ENCODE results near the gene FCGR3B. TPM values are rescaled to one million over a fixed set of nuclear protein-coding genes. Genes with fewer than 3 reads are reported as not detected.

The FCGR3B gene
- total RNA-seq: 0.99 TPM

GRCh38 chr1:161631076-161631475 lies at the start of gene FCGR3B:
FCGR3B (minus strand) TSS chr1:161631176; CDS start chr1:161631094, 82 bp downstream.

GRCh38 chr1:161662684-161663339 lies 31.8 kb upstream of the FCGR3B start, which contains the start of gene FCGR2B:
FCGR2B (plus strand) TSS chr1:161663143; CDS start chr1:161663242, 99 bp downstream.

Other genes with a start within 250 kb of the FCGR3B start
- 10.1 TPM for gene FCGR2A, start 125.7 kb downstream of the FCGR3B start, total RNA-seq
- gene HSPA6, start 106.6 kb downstream of the FCGR3B start, total RNA-seq: 105 TPM
- gene FCGR3A, start 81.4 kb downstream of the FCGR3B start, total RNA-seq: 2.9 TPM
- 1.9 TPM for gene FCGR2B, start 32.0 kb upstream of the FCGR3B start, total RNA-seq
- gene FCRLA, start 76.1 kb upstream of the FCGR3B start, total RNA-seq: not detected
- 0.88 TPM for gene FCRLB, start 90.4 kb upstream of the FCGR3B start, total RNA-seq
- gene DUSP12, start 118.6 kb upstream of the FCGR3B start, total RNA-seq: 71.5 TPM
- 43.7 TPM for gene ATF6, start 135.1 kb upstream of the FCGR3B start, total RNA-seq